ENCODE results near the gene DCX. TPM values are rescaled to one million over a fixed set of nuclear protein-coding genes. Genes with fewer than 3 reads are reported as not detected.

DCX gene
- total and polyA plus RNA-seq, 2 experiments from 2014 or later = not detected

GRCh38 chrX:111365770-111366325 lies 46.1 kb downstream of the DCX start:
- in situ Hi-C loops (cut with MboI) = no loop called here
- no peaks in the 10 kb centered on the region for H3K9me2 ChIP-seq (ENCODE audit: insufficient read depth)
- H3F3A ChIP-seq (ENCODE audit: insufficient read depth) = no peaks in the 10 kb centered on the region
- H3K27me3 ChIP-seq (replicated peaks; ENCODE audit: insufficient read depth) = no peaks in the 10 kb centered on the region
- no peak overlapping the region for H3K9ac ChIP-seq
- H3K9me3 ChIP-seq (ENCODE audit: low read depth) = no peaks in the 10 kb centered on the region
- H3K4me3 ChIP-seq = no peak overlapping the region
- no peak overlapping the region for H3K27ac ChIP-seq
- no peaks in the 10 kb centered on the region for H4K20me1 ChIP-seq (ENCODE audit: insufficient read depth)
- H3K79me2 ChIP-seq (ENCODE audit: insufficient read depth) = no peaks in the 10 kb centered on the region
- DNase-seq = no peak
- no peaks in the 10 kb centered on the region for H3K36me3 ChIP-seq (ENCODE audit: low read depth)
- no peaks in the 10 kb centered on the region for H3K4me1 ChIP-seq (ENCODE audit: insufficient read depth)
- H2AFZ ChIP-seq = no peak overlapping the region
- 63 to 75% methylated on average over 1 to 2 of the region's 2 CpGs for WGBS, 2 experiments (ENCODE audit: low coverage in 1 of 2, low lambda C conversion rate in 2 of 2, missing lambda C conversion rate in 2 of 2)
- no peak for TF ChIP-seq EZH2 (IDR thresholded peaks at IDR 0.05; ENCODE audit: insufficient read depth, poor library complexity, severe bottlenecking)
- no peak for TF ChIP-seq EZH2phosphoT487 (IDR thresholded peaks at IDR 0.05; ENCODE audit: insufficient read depth, low read depth)
- H3K4me2 ChIP-seq (ENCODE audit: unreplicated experiment) = no peak overlapping the region

- H4K20me1 ChIP-seq (ENCODE audit: insufficient read depth) = no peaks in the 10 kb centered on the region
- no peak overlapping the region for H3K9ac ChIP-seq
- whole genome bisulfite sequencing, 2 experiments (ENCODE audit: low coverage in 1 of 2, low lambda C conversion rate in 2 of 2, missing lambda C conversion rate in 2 of 2) = 50 to 65% methylated on average over 3 of the region's 3 CpGs
- no peak overlapping the region for H3K4me2 ChIP-seq (ENCODE audit: unreplicated experiment)
- no peaks in the 10 kb centered on the region for H3K9me3 ChIP-seq (ENCODE audit: low read depth)
- no peaks in the 10 kb centered on the region for H3K9me2 ChIP-seq (ENCODE audit: insufficient read depth)
- DNase-seq = no peak
- TF ChIP-seq EZH2phosphoT487 (IDR thresholded peaks at IDR 0.05; ENCODE audit: insufficient read depth, low read depth) = no peak
- no peak for TF ChIP-seq EZH2 (IDR thresholded peaks at IDR 0.05; ENCODE audit: insufficient read depth, poor library complexity, severe bottlenecking)
- in situ Hi-C loops (cut with MboI) = no loop called here
- H3K4me3 ChIP-seq = no peak overlapping the region
- no peaks in the 10 kb centered on the region for H3K4me1 ChIP-seq (ENCODE audit: insufficient read depth)
- no peak overlapping the region for H3K27ac ChIP-seq
- H3F3A ChIP-seq (ENCODE audit: insufficient read depth) = no peaks in the 10 kb centered on the region
- no peaks in the 10 kb centered on the region for H3K27me3 ChIP-seq (replicated peaks; ENCODE audit: insufficient read depth)
- no peaks in the 10 kb centered on the region for H3K36me3 ChIP-seq (ENCODE audit: low read depth)
- H2AFZ ChIP-seq = no peak overlapping the region
- no peaks in the 10 kb centered on the region for H3K79me2 ChIP-seq (ENCODE audit: insufficient read depth)
Measured at GRCh38 chrX:111363741-111364140, 48.3 kb downstream of the DCX start.

GRCh38 chrX:111361751-111362150 lies 50.2 kb downstream of the DCX start:
- Histone ChIP-seq H4K20me1 (ENCODE audit: insufficient read depth) (no peaks in the 10 kb centered on the region), H3K9me3 (ENCODE audit: low read depth) (no peaks in the 10 kb centered on the region), H3K27ac (no peak overlapping the region), H3K9me2 (ENCODE audit: insufficient read depth) (no peaks in the 10 kb centered on the region), H3K4me1 (ENCODE audit: insufficient read depth) (no peaks in the 10 kb centered on the region), H2AFZ (no peak overlapping the region), H3K9ac (no peak overlapping the region), H3K36me3 (ENCODE audit: low read depth) (no peaks in the 10 kb centered on the region), H3K79me2 (ENCODE audit: insufficient read depth) (no peaks in the 10 kb centered on the region), H3K27me3 (replicated peaks; ENCODE audit: insufficient read depth) (no peaks in the 10 kb centered on the region), H3F3A (ENCODE audit: insufficient read depth) (no peaks in the 10 kb centered on the region), H3K4me2 (ENCODE audit: unreplicated experiment) (no peak overlapping the region), H3K4me3 (no peak overlapping the region)
- TF ChIP-seq EZH2 (IDR thresholded peaks at IDR 0.05; ENCODE audit: insufficient read depth, poor library complexity, severe bottlenecking) (no peak), EZH2phosphoT487 (IDR thresholded peaks at IDR 0.05; ENCODE audit: insufficient read depth, low read depth) (no peak)
- no peak for DNase-seq
- in situ Hi-C loops (cut with MboI) = no loop called here
- WGBS, 2 experiments (ENCODE audit: low coverage in 1 of 2, low lambda C conversion rate in 2 of 2, missing lambda C conversion rate in 2 of 2) = 19 to 45% methylated on average over 1 of the region's 1 CpG

GRCh38 chrX:111360839-111361238 lies 51.2 kb downstream of the DCX start:
- WGBS, 2 experiments (ENCODE audit: low coverage in 1 of 2, low lambda C conversion rate in 2 of 2, missing lambda C conversion rate in 2 of 2) = 30 to 42% methylated on average over 3 of the region's 3 CpGs
- Histone ChIP-seq H3F3A (ENCODE audit: insufficient read depth) (no peaks in the 10 kb centered on the region), H3K9me2 (ENCODE audit: insufficient read depth) (no peaks in the 10 kb centered on the region), H3K27me3 (replicated peaks; ENCODE audit: insufficient read depth) (no peaks in the 10 kb centered on the region), H3K4me1 (ENCODE audit: insufficient read depth) (no peaks in the 10 kb centered on the region), H3K9ac (no peak overlapping the region), H3K27ac (no peak overlapping the region), H3K4me3 (no peak overlapping the region), H3K36me3 (ENCODE audit: low read depth) (no peaks in the 10 kb centered on the region), H2AFZ (no peak overlapping the region), H3K4me2 (ENCODE audit: unreplicated experiment) (no peak overlapping the region), H3K79me2 (ENCODE audit: insufficient read depth) (no peaks in the 10 kb centered on the region), H3K9me3 (ENCODE audit: low read depth) (no peaks in the 10 kb centered on the region), H4K20me1 (ENCODE audit: insufficient read depth) (no peaks in the 10 kb centered on the region)
- no peak for TF ChIP-seq EZH2 (IDR thresholded peaks at IDR 0.05; ENCODE audit: insufficient read depth, poor library complexity, severe bottlenecking)
- no peak for TF ChIP-seq EZH2phosphoT487 (IDR thresholded peaks at IDR 0.05; ENCODE audit: insufficient read depth, low read depth)
- no peak for DNase-seq
- in situ Hi-C loops (cut with MboI) = no loop called here
